ENCODE results near the gene DHRSX.
"Not testable (repeated sequence)": the region's sequence is repeated elsewhere in the genome, so short reads cannot be mapped to it uniquely, and the experiment has no call there.

Gene DHRSX

GRCh38 chrX:2423282-2423681, 77.5 kb downstream of the DHRSX start:
- H4K20me1 ChIP-seq = peaks cover 0 to 19% (median 0%) of the 10 kb centered on the region in 11 experiments; a peak in 3 of 22 replicates

DNA sequence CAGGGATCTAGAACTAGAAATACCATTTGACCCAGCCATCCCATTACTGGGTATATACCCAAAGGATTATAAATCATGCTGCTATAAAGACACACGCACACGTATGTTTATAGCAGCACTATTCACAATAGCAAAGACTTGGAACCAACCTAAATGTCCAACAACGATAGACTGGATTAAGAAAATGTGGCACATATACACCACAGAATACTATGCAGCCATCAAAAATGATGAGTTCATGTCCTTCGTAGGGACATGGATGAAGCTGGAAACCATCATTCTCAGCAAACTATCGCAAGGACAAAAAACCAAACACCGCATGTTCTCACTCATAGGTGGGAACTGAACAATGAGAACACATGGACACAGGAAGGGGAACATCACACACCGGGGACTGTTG, 81.4 kb downstream of the DHRSX start:
- not testable (repeated sequence) for H3K9ac ChIP-seq, H3K4me2 ChIP-seq, H3K27ac ChIP-seq, H3K27me3 ChIP-seq, H3K4me3 ChIP-seq, H4K20me1 ChIP-seq
- Histone ChIP-seq H3K4me1 (peaks cover 0 to 16% (median 3%) of the 10 kb centered on the region in 10 experiments; a peak in 10 of 20 replicates), H3K9me3 (replicated peaks in 1 of 11) (peaks cover 40 to 63% (median 56%) of the 10 kb centered on the region in 11 experiments), H3K36me3 (peaks cover 61 to 93% (median 73%) of the 10 kb centered on the region in 11 experiments)

More at GRCh38 chrX:2423282-2423681, 77.5 kb downstream of the DHRSX start:
- Histone ChIP-seq H3K9me3 (replicated peaks in 1 of 11) (peaks cover 17 to 36% (median 27%) of the 10 kb centered on the region in 11 experiments), H3K4me1 (peaks cover 12 to 48% (median 35%) of the 10 kb centered on the region in 10 experiments), H3K4me3 (no peak overlapping the region), H3K4me2 (no peak overlapping the region), H3K27ac (no peak overlapping the region), H3K27me3 (no peaks in the 10 kb centered on the region), H3K36me3 (peaks cover 62 to 76% (median 69%) of the 10 kb centered on the region in 11 experiments), H3K9ac (no peak overlapping the region)
- TF ChIP-seq Cebpa-rat (IDR thresholded peaks at IDR 0.05) = no peak

DNA sequence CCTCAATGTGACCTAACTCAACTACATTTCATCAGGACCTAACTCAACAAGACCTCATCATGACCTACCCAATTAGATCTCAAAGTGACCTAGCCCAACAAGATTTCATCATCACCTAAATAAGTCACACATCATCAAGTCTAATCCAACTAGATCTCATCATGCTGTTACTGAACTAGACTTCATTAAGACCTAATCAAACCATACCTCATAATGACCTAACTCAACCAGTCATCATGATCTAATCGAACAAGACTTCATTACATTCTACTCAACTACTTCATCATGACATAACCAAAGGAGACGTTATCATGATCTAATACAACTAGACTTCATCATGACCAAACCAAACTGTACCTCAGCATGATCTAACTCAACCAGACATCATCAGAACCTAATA, 82.8 kb downstream of the DHRSX start:
- no peaks in the 10 kb centered on the region for H3K27me3 ChIP-seq
- no peak overlapping the region for H3K4me2 ChIP-seq
- H3K36me3 ChIP-seq = peaks cover 47 to 93% (median 64%) of the 10 kb centered on the region in 11 experiments
- H3K9me3 ChIP-seq (replicated peaks in 1 of 11) = peaks cover 47 to 75% (median 64%) of the 10 kb centered on the region in 11 experiments
- no peak overlapping the region for H3K9ac ChIP-seq
- no peak overlapping the region for H3K4me3 ChIP-seq
- no peak for TF ChIP-seq Cebpa-rat (IDR thresholded peaks at IDR 0.05)
- H3K27ac ChIP-seq = no peak overlapping the region
- H3K4me1 ChIP-seq = peaks cover 0 to 6% (median 3%) of the 10 kb centered on the region in 10 experiments; a peak in 4 of 20 replicates
- H4K20me1 ChIP-seq = no peaks in the 10 kb centered on the region; a peak in 1 of 22 replicates

- peaks cover 47 to 85% (median 66%) of the 10 kb centered on the region in 11 experiments for H3K9me3 ChIP-seq (replicated peaks in 1 of 11)
- peaks cover 0 to 6% (median 3%) of the 10 kb centered on the region in 10 experiments; a peak in 4 of 20 replicates for H3K4me1 ChIP-seq
- no peak overlapping the region for H3K9ac ChIP-seq
- no peak overlapping the region for H3K4me3 ChIP-seq
- no peak overlapping the region for H3K4me2 ChIP-seq
- H3K27ac ChIP-seq = no peak overlapping the region
- no peaks in the 10 kb centered on the region for H3K27me3 ChIP-seq
- peaks cover 45 to 93% (median 63%) of the 10 kb centered on the region in 11 experiments for H3K36me3 ChIP-seq
- no peak for TF ChIP-seq Cebpa-rat (IDR thresholded peaks at IDR 0.05)
- no peaks in the 10 kb centered on the region; a peak in 1 of 22 replicates for H4K20me1 ChIP-seq
These were observed 83.7 kb downstream of the DHRSX start for GRCh38 chrX:2416851-2417604.

GRCh38 chrX:2414384-2414783, 86.4 kb downstream of the DHRSX start:
- no peak overlapping the region for H3K4me2 ChIP-seq
- peaks cover 45 to 73% (median 59%) of the 10 kb centered on the region in 11 experiments for H3K9me3 ChIP-seq (replicated peaks in 1 of 11)
- H3K27ac ChIP-seq = no peak overlapping the region
- no peak overlapping the region for H3K9ac ChIP-seq
- peaks cover 0 to 12% (median 8%) of the 10 kb centered on the region in 10 experiments; a peak in 12 of 20 replicates for H3K4me1 ChIP-seq
- H3K36me3 ChIP-seq = peaks cover 44 to 96% (median 61%) of the 10 kb centered on the region in 11 experiments
- no peak overlapping the region for H3K4me3 ChIP-seq
- no peak for TF ChIP-seq Cebpa-rat (IDR thresholded peaks at IDR 0.05)
- H4K20me1 ChIP-seq = no peaks in the 10 kb centered on the region; a peak in 4 of 22 replicates
- H3K27me3 ChIP-seq = no peaks in the 10 kb centered on the region

DNA sequence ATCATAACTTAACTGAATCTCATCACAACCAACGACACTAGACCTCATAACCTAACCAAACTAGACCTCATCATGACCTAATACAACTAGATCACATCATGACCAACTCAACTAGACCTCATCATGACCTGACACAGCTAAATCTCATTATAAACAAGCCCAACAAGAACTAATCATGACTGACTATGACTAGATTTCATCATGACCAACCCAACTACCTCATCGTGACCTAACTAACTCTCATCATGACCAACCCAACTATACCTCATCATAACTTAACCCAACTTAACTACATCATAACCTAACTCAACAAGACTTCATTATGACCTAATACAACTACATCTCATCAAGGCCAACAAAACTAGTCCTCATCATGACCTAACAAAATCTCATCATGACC, 86.8 kb downstream of the DHRSX start:
- Histone ChIP-seq H3K4me2 (no peak overlapping the region), H4K20me1 (no peaks in the 10 kb centered on the region; a peak in 4 of 22 replicates), H3K4me1 (peaks cover 0 to 12% (median 8%) of the 10 kb centered on the region in 10 experiments; a peak in 12 of 20 replicates), H3K4me3 (no peak overlapping the region), H3K36me3 (peaks cover 45 to 97% (median 63%) of the 10 kb centered on the region in 11 experiments), H3K27ac (no peak overlapping the region), H3K27me3 (no peaks in the 10 kb centered on the region), H3K9me3 (replicated peaks in 1 of 11) (peaks cover 47 to 73% (median 57%) of the 10 kb centered on the region in 11 experiments), H3K9ac (no peak overlapping the region)
- TF ChIP-seq Cebpa-rat (IDR thresholded peaks at IDR 0.05) = no peak

GRCh38 chrX:2412131-2412530, 88.6 kb downstream of the DHRSX start:
- H3K36me3 ChIP-seq = peaks cover 52 to 97% (median 70%) of the 10 kb centered on the region in 11 experiments
- H3K4me1 ChIP-seq = peaks cover 0 to 12% (median 8%) of the 10 kb centered on the region in 10 experiments; a peak in 12 of 20 replicates
- peaks cover 50 to 73% (median 57%) of the 10 kb centered on the region in 11 experiments for H3K9me3 ChIP-seq (replicated peaks in 1 of 11)
- TF ChIP-seq Cebpa-rat (IDR thresholded peaks at IDR 0.05) = no peak
- no peaks in the 10 kb centered on the region for H3K27me3 ChIP-seq
- H3K27ac ChIP-seq = no peak overlapping the region
- H4K20me1 ChIP-seq = no peaks in the 10 kb centered on the region; a peak in 4 of 22 replicates
- H3K9ac ChIP-seq = no peak overlapping the region
- no peak overlapping the region for H3K4me3 ChIP-seq
- no peak overlapping the region for H3K4me2 ChIP-seq

GRCh38 chrX:2410279-2411020, 90.3 kb downstream of the DHRSX start:
- Histone ChIP-seq H4K20me1 (no peaks in the 10 kb centered on the region; a peak in 4 of 22 replicates), H3K36me3 (peaks cover 64 to 98% (median 71%) of the 10 kb centered on the region in 11 experiments), H3K4me3 (no peak overlapping the region), H3K4me2 (peak overlapping the region in 1 of 11 experiments; percentile 47; a peak in 2 of 22 replicates), H3K27me3 (no peaks in the 10 kb centered on the region), H3K9me3 (replicated peaks in 1 of 11) (peaks cover 42 to 65% (median 50%) of the 10 kb centered on the region in 11 experiments), H3K9ac (no peak overlapping the region), H3K27ac (no peak overlapping the region), H3K4me1 (peaks cover 0 to 12% (median 8%) of the 10 kb centered on the region in 10 experiments; a peak in 12 of 20 replicates)
- no peak for TF ChIP-seq Cebpa-rat (IDR thresholded peaks at IDR 0.05)

DNA sequence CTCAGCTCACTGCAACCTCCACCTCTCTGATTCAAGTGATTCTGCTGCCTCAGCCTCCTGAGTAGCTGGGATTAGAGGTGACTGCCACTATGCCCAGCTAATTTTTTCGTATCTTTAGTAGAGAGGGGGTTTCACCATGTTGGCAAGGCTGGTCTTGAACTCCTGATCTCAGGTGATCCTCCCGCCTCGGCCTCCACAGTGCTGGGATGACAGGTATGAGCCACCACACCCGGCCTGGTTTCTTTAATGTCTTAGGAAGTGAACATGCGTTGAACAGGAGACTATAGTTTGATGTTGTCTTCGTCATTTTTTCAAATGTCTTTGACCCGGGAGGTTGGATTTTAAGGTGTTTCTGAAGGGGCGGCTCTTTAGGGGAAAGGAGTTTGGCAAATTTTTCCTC, 91.0 kb downstream of the DHRSX start:
- Histone ChIP-seq H3K9ac (no peak overlapping the region), H3K4me2 (no peak overlapping the region), H3K9me3 (replicated peaks in 1 of 11) (peaks cover 35 to 59% (median 43%) of the 10 kb centered on the region in 11 experiments), H4K20me1 (no peaks in the 10 kb centered on the region; a peak in 4 of 22 replicates), H3K27me3 (no peaks in the 10 kb centered on the region), H3K27ac (no peak overlapping the region), H3K4me1 (peaks cover 0 to 12% (median 8%) of the 10 kb centered on the region in 10 experiments; a peak in 12 of 20 replicates), H3K36me3 (peaks cover 67 to 98% (median 77%) of the 10 kb centered on the region in 11 experiments), H3K4me3 (no peak overlapping the region)
- no peak for TF ChIP-seq Cebpa-rat (IDR thresholded peaks at IDR 0.05)
